Uterus (tissue), 2 donors: ENCODE data around the gene TUBA4A.

ENCODE experiments used
- POLR2A ChIP-seq, 2 donors: fragments of 450-650 bp; IDR thresholded peaks; one replicate each; pipeline ENCODE4 v1.6.1; 2016; ENCODE audit warnings: antibody characterized with exemption in 2 of 2, mild to moderate bottlenecking in 1 of 2, moderate library complexity in 1 of 2
- TF ChIP-seq, protein P1 (sequence below), 4 experiments: fragments of 200-600 bp in 2 of 4; fragments of 450-650 bp in 2 of 4; sonication (generic) in 2 of 4; IDR thresholded peaks; one replicate each; pipeline ENCODE4 v1.5.1; 2016 to 2019; ENCODE audit warnings: antibody characterized with exemption in 4 of 4, mild to moderate bottlenecking in 2 of 4, moderate library complexity in 1 of 4

DNA sequence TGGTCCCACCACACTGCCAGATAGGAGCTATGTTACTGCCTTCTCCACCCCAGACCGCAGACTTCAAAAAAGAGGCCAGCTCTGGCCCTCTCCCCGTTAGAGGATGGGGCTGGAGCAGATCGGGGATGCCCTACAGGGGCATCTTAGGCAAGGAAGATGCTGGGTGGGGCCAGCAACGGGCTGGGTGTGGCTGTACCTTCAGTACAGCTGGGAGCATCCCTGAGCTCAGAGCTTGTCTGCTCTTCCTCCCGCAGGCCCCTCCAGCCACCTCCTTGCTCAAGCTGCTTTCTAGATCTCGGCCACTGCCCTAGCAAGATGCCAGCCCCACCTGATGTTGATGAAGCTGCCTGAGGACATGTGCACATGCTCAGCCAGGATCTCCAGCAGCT, 45.6 kb upstream of the TUBA4A start:
- TF ChIP-seq, protein P1, sequence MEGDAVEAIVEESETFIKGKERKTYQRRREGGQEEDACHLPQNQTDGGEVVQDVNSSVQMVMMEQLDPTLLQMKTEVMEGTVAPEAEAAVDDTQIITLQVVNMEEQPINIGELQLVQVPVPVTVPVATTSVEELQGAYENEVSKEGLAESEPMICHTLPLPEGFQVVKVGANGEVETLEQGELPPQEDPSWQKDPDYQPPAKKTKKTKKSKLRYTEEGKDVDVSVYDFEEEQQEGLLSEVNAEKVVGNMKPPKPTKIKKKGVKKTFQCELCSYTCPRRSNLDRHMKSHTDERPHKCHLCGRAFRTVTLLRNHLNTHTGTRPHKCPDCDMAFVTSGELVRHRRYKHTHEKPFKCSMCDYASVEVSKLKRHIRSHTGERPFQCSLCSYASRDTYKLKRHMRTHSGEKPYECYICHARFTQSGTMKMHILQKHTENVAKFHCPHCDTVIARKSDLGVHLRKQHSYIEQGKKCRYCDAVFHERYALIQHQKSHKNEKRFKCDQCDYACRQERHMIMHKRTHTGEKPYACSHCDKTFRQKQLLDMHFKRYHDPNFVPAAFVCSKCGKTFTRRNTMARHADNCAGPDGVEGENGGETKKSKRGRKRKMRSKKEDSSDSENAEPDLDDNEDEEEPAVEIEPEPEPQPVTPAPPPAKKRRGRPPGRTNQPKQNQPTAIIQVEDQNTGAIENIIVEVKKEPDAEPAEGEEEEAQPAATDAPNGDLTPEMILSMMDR (IDR thresholded peaks at IDR 0.05), result no peak
- no peak for TF ChIP-seq POLR2A (IDR thresholded peaks at IDR 0.05)
